Measurements from ENCODE around the gene NTRK3. TPM values are rescaled to one million over a fixed set of nuclear protein-coding genes. Genes with fewer than 3 reads are reported as not detected.

The NTRK3 gene
- polyA plus RNA-seq, 1 donor (not counting 4 experiments of a cell fraction or from before 2014, with no cell fraction given) = not detected

GRCh38 chr15:87887177-87887576 is 369.4 kb downstream of the NTRK3 start:
- DNase-seq (ENCODE audit: low read depth, low spot score) (no peak), FAIRE-seq (no peak)
- Histone ChIP-seq H3K27me3 (ENCODE audit: control insufficient read depth, extremely low read depth, insufficient read depth, low read length) (no peaks in the 10 kb centered on the region), H3K9me1 (ENCODE audit: control insufficient read depth, extremely low read depth, insufficient read depth, low read length) (no peaks in the 10 kb centered on the region), H3K4me3 (ENCODE audit: control insufficient read depth in 2 of 3, extremely low read depth in 1 of 3, insufficient read depth in 2 of 3, low read depth in 1 of 3, low read length in 3 of 3) (no peak overlapping the region), H3K27ac (ENCODE audit: control insufficient read depth, insufficient read depth, low read length) (no peak overlapping the region), H4K20me1 (ENCODE audit: control insufficient read depth, extremely low read depth, insufficient read depth, low read length) (no peaks in the 10 kb centered on the region), H3K9ac (ENCODE audit: control insufficient read depth, extremely low read depth, insufficient read depth, low read length) (no peak overlapping the region), H3K4me1 (ENCODE audit: control insufficient read depth, extremely low read depth, insufficient read depth, low read length) (no peaks in the 10 kb centered on the region), H3K9me3 (ENCODE audit: control insufficient read depth, low read depth, low read length) (no peaks in the 10 kb centered on the region), H3K79me2 (ENCODE audit: control insufficient read depth, insufficient read depth, low read length) (no peaks in the 10 kb centered on the region), H3K36me3 (ENCODE audit: control insufficient read depth in 2 of 2, extremely low read depth in 1 of 2, insufficient read depth in 2 of 2, low read length in 2 of 2) (no peaks in the 10 kb centered on the region), H3K4me2 (ENCODE audit: control insufficient read depth, extremely low read depth, insufficient read depth, low read depth, low read length) (no peak overlapping the region), H2AFZ (ENCODE audit: control insufficient read depth, low read length) (no peak overlapping the region)
- TF ChIP-seq EZH2 (IDR thresholded peaks at IDR 0.05; ENCODE audit: low read length) = no peak
- TF ChIP-seq, protein P1, sequence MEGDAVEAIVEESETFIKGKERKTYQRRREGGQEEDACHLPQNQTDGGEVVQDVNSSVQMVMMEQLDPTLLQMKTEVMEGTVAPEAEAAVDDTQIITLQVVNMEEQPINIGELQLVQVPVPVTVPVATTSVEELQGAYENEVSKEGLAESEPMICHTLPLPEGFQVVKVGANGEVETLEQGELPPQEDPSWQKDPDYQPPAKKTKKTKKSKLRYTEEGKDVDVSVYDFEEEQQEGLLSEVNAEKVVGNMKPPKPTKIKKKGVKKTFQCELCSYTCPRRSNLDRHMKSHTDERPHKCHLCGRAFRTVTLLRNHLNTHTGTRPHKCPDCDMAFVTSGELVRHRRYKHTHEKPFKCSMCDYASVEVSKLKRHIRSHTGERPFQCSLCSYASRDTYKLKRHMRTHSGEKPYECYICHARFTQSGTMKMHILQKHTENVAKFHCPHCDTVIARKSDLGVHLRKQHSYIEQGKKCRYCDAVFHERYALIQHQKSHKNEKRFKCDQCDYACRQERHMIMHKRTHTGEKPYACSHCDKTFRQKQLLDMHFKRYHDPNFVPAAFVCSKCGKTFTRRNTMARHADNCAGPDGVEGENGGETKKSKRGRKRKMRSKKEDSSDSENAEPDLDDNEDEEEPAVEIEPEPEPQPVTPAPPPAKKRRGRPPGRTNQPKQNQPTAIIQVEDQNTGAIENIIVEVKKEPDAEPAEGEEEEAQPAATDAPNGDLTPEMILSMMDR (optimal IDR thresholded peaks at IDR 0.05 in 1 of 3, IDR thresholded peaks at IDR 0.05 in 1 of 3, conservative IDR thresholded peaks at IDR 0.05 in 1 of 3; ENCODE audit: extremely low read depth in 1 of 3, insufficient read depth in 2 of 3, low read length in 3 of 3) = no peak
- dilution Hi-C loops (cut with MboI; ENCODE audit: extremely low pct_ligation_motif_present, low sequenced_read_pairs) = loop anchor here (25.0 kb wide), 1 partner anchor 100 kb away; no protein-coding TSS in a partner anchor

DNA sequence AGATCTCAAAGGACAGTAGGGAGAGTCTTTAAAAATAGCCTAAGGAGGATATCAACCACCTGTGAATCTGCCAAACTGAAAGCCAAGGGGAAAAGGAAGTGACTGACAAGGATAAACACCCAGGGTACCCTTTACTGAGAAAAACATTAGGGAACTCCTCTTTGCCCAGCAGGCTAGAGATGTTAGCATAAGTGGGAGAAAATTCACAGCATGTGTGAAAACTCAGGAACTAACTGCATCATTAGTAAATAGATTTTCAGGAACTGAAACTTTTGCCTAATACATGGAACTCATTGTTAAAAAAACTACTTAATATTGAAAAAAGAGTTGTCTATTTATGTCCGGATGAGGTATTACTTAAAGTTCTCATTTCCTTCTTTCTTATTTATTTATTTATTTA is 375.5 kb downstream of the NTRK3 start:
- no peak for DNase-seq (ENCODE audit: low read depth, low spot score)
- dilution Hi-C loops (cut with MboI; ENCODE audit: extremely low pct_ligation_motif_present, low sequenced_read_pairs) = loop anchor here (25.0 kb wide), 1 partner anchor 94 kb away; no protein-coding TSS in a partner anchor
- H3K9ac ChIP-seq (ENCODE audit: control insufficient read depth, extremely low read depth, insufficient read depth, low read length) = no peak overlapping the region
- no peaks in the 10 kb centered on the region for H3K4me1 ChIP-seq (ENCODE audit: control insufficient read depth, extremely low read depth, insufficient read depth, low read length)
- no peak for FAIRE-seq
- no peaks in the 10 kb centered on the region for H3K36me3 ChIP-seq (ENCODE audit: control insufficient read depth in 2 of 2, extremely low read depth in 1 of 2, insufficient read depth in 2 of 2, low read length in 2 of 2)
- H3K9me1 ChIP-seq (ENCODE audit: control insufficient read depth, extremely low read depth, insufficient read depth, low read length) = no peaks in the 10 kb centered on the region
- H3K27me3 ChIP-seq (ENCODE audit: control insufficient read depth, extremely low read depth, insufficient read depth, low read length) = no peaks in the 10 kb centered on the region
- H3K79me2 ChIP-seq (ENCODE audit: control insufficient read depth, insufficient read depth, low read length) = no peaks in the 10 kb centered on the region
- TF ChIP-seq, protein P1 (optimal IDR thresholded peaks at IDR 0.05 in 1 of 3, IDR thresholded peaks at IDR 0.05 in 1 of 3, conservative IDR thresholded peaks at IDR 0.05 in 1 of 3; ENCODE audit: extremely low read depth in 1 of 3, insufficient read depth in 2 of 3, low read length in 3 of 3) = no peak
- TF ChIP-seq EZH2 (IDR thresholded peaks at IDR 0.05; ENCODE audit: low read length) = no peak
- H3K27ac ChIP-seq (ENCODE audit: control insufficient read depth, insufficient read depth, low read length) = no peak overlapping the region
- H3K4me3 ChIP-seq (ENCODE audit: control insufficient read depth in 2 of 3, extremely low read depth in 1 of 3, insufficient read depth in 2 of 3, low read depth in 1 of 3, low read length in 3 of 3) = no peak overlapping the region
- H2AFZ ChIP-seq (ENCODE audit: control insufficient read depth, low read length) = no peak overlapping the region
- no peaks in the 10 kb centered on the region for H4K20me1 ChIP-seq (ENCODE audit: control insufficient read depth, extremely low read depth, insufficient read depth, low read length)
- H3K9me3 ChIP-seq (ENCODE audit: control insufficient read depth, low read depth, low read length) = no peaks in the 10 kb centered on the region
- no peak overlapping the region for H3K4me2 ChIP-seq (ENCODE audit: control insufficient read depth, extremely low read depth, insufficient read depth, low read depth, low read length)
